Upper lobe of right lung (tissue), 1 donor: ENCODE results near the gene RNF213. TPM values are rescaled to one million over a fixed set of nuclear protein-coding genes. Genes with fewer than 3 reads are reported as not detected.
A peak's percentile ranks its signal among the peaks of the same experiment; 100 is the strongest.

Experiments
- ATAC-seq: fragments of 200-7000 bp; cut with Tn5 transposase; one replicate; pipeline ENCODE4 v1.9.1; 2020; ENCODE audit warnings: mild to moderate bottlenecking, moderate library complexity
- DNase-seq: peaks from one replicate; pipeline ENCODE4 v3.0.0-alpha.2; 2020
- H3K27ac ChIP-seq: fragments of 200-600 bp; one replicate; pipeline ENCODE4 v1.8.0; 2022
- H3K27me3 ChIP-seq: fragments of 200-600 bp; one replicate; pipeline ENCODE4 v1.8.0; 2022; ENCODE audit warnings: mild to moderate bottlenecking
- H3K36me3 ChIP-seq: fragments of 200-600 bp; one replicate; pipeline ENCODE4 v1.8.0; 2022
- H3K4me1 ChIP-seq: fragments of 200-600 bp; one replicate; pipeline ENCODE4 v1.8.0; 2022
- H3K4me3 ChIP-seq: fragments of 200-600 bp; one replicate; pipeline ENCODE4 v1.8.0; 2022; ENCODE audit warnings: mild to moderate bottlenecking
- H3K9me3 ChIP-seq: fragments of 200-600 bp; one replicate; pipeline ENCODE4 v1.8.0; 2022
- CTCF ChIP-seq: fragments of 200-600 bp; IDR thresholded peaks from one replicate; pipeline ENCODE4 v1.8.0; 2022; ENCODE audit warnings: antibody characterized with exemption
- intact Hi-C: fragments of 100-400 bp; cut with DNase I; formaldehyde crosslinking; loops from one replicate; pipeline ENCODE4 v1.11.0; 2022
- long read RNA-seq: library from polyadenylated mRNA; unstranded; transcript quantifications from one replicate; pipeline ENCODE4 v2.0.0, GENCODE V29; 2021
- total RNA-seq: library from RNA; stranded (reverse); fragmentation: NEBNext Ultra II Directional; extraction: Animal tissue kit (Norgen Biotek cat#: 25700); gene quantifications from one replicate; pipeline ENCODE4 v1.2.1, GENCODE V29; 2021
- donor health status: DM: no; HTN: yes; CAD: no; lungs with severe emphysema.

Gene RNF213
- total RNA-seq = 236 TPM
- long read RNA-seq, full-length matches to known transcripts = 4 of 121 reads
- long read RNA-seq, partial matches to known transcripts = 86 of 121 reads
- long read RNA-seq, other reads (novel, unspliced or antisense) = 31 of 121 reads

GRCh38 chr17:80260791-80261158, at the start of gene RNF213:
TSS of gene RNF213 (plus strand) at chr17:80260852. CDS start at chr17:80263682, 2,830 bp downstream.
- peak; percentile 83 for DNase-seq
- intact Hi-C loops = no loop called here
- Histone ChIP-seq H3K27me3 (no peaks in the 10 kb centered on the region), H3K36me3 (peaks cover 1% of the 10 kb centered on the region), H3K4me1 (peaks cover 33% of the 10 kb centered on the region), H3K4me3 (peak within 1 kb of the TSS; percentile 86), H3K9me3 (no peaks in the 10 kb centered on the region), H3K27ac (peak within 1 kb of the TSS; percentile 94)
- peak; percentile 60 for ATAC-seq
- no peak for TF ChIP-seq CTCF

- Histone ChIP-seq H3K4me1 (peaks cover 4% of the 10 kb centered on the region), H3K27me3 (no peaks in the 10 kb centered on the region), H3K27ac (peak overlapping the region; percentile 42), H3K4me3 (no peak overlapping the region), H3K9me3 (no peaks in the 10 kb centered on the region), H3K36me3 (peaks cover 68% of the 10 kb centered on the region)
- intact Hi-C loops = no loop called here
- TF ChIP-seq CTCF = no peak
- DNase-seq (no peak), ATAC-seq (no peak)
These were observed 48.5 kb upstream of the RNF213 start for GRCh38 chr17:80212109-80212508.

GRCh38 chr17:80212511-80212910, 48.1 kb upstream of the RNF213 start:
- no peak overlapping the region for H3K4me3 ChIP-seq
- H3K4me1 ChIP-seq = peaks cover 4% of the 10 kb centered on the region
- DNase-seq = no peak
- ATAC-seq = peak; percentile 32
- H3K36me3 ChIP-seq = peaks cover 68% of the 10 kb centered on the region
- TF ChIP-seq CTCF = no peak
- no peaks in the 10 kb centered on the region for H3K27me3 ChIP-seq
- H3K9me3 ChIP-seq = no peaks in the 10 kb centered on the region
- intact Hi-C loops = no loop called here
- peak overlapping the region; percentile 42 for H3K27ac ChIP-seq

GRCh38 chr17:80212962-80213642, 47.5 kb upstream of the RNF213 start:
- DNase-seq = peak; percentile 88
- H3K27me3 ChIP-seq = no peaks in the 10 kb centered on the region
- H3K27ac ChIP-seq = no peak overlapping the region
- intact Hi-C loops = no loop called here
- H3K4me1 ChIP-seq = peaks cover 4% of the 10 kb centered on the region
- H3K4me3 ChIP-seq = no peak overlapping the region
- ATAC-seq = peak; percentile 44
- H3K36me3 ChIP-seq = peaks cover 68% of the 10 kb centered on the region
- no peaks in the 10 kb centered on the region for H3K9me3 ChIP-seq
- TF ChIP-seq CTCF = no peak

- no peaks in the 10 kb centered on the region for H3K9me3 ChIP-seq
- H3K36me3 ChIP-seq = peaks cover 65% of the 10 kb centered on the region
- no peak overlapping the region for H3K27ac ChIP-seq
- H3K4me3 ChIP-seq = no peak overlapping the region
- intact Hi-C loops = no loop called here
- H3K4me1 ChIP-seq = peaks cover 8% of the 10 kb centered on the region
- no peaks in the 10 kb centered on the region for H3K27me3 ChIP-seq
- TF ChIP-seq CTCF = no peak
- no peak for DNase-seq
- ATAC-seq = no peak
These were observed 47.0 kb upstream of the RNF213 start for GRCh38 chr17:80213643-80213975.
